SK-N-MC (cell line): ENCODE measurements around the gene RGMA.
A peak's percentile ranks its signal among the peaks of the same experiment; 100 is the strongest.

Experiments
- EZH2 ChIP-seq: fragments of 200-600 bp; sonication (generic); IDR thresholded peaks from one replicate; pipeline ENCODE4 v1.6.1; 2017; ENCODE audit warnings: antibody characterized with exemption
- POLR2AphosphoS5 ChIP-seq: IDR thresholded peaks from 2 replicates; pipeline ENCODE4 v1.6.1; 2012; ENCODE audit warnings: mild to moderate bottlenecking, low read depth, low read length, borderline replicate concordance

- TF ChIP-seq POLR2AphosphoS5 (peak; percentile 12; the same call in 1 of the 2 replicates), EZH2 (no peak)
Measured at GRCh38 chr15:93029214-93029835, 59.7 kb downstream of the RGMA start.
